Esophagus muscularis mucosa (tissue), 4 donors: ENCODE results near the gene SNAP47. TPM values are rescaled to one million over a fixed set of nuclear protein-coding genes. Genes with fewer than 3 reads are reported as not detected.

ENCODE experiments used
- DNase-seq: peaks from one replicate; pipeline ENCODE4 v3.0.0-alpha.2; 2017; ENCODE audit errors: extremely low spot score
- H3K27ac ChIP-seq, 4 donors: fragments of 200-600 bp; sonication (generic); replicated peaks in 1 of 4; 1 replicate in 3 of 4; 2 replicates in 1 of 4; pipeline ENCODE4 v1.5.1; 2016 to 2019; ENCODE audit warnings: mild to moderate bottlenecking in 1 of 4
- H3K27me3 ChIP-seq, 4 donors: fragments of 200-600 bp; sonication (generic); one replicate each; pipeline versions ENCODE4 v1.5.1 to v1.6.0; 2016 to 2019
- H3K36me3 ChIP-seq, 4 donors: fragments of 200-600 bp; sonication (generic); one replicate each; pipeline ENCODE4 v1.5.1; 2016 to 2019
- H3K4me1 ChIP-seq, 4 donors: fragments of 200-600 bp; sonication (generic); one replicate each; pipeline ENCODE4 v1.5.1; 2016 to 2019
- H3K4me3 ChIP-seq, 4 donors: fragments of 200-600 bp; sonication (generic); 1 replicate in 2 of 4; 2 replicates in 2 of 4; pipeline ENCODE4 v1.5.1; 2016 to 2019; ENCODE audit warnings: mild to moderate bottlenecking in 4 of 4, moderate library complexity in 1 of 4
- H3K9me3 ChIP-seq, 4 donors: fragments of 200-600 bp; sonication (generic); 1 replicate in 3 of 4; 2 replicates in 1 of 4; pipeline ENCODE4 v1.5.1; 2016 to 2019
- EP300 ChIP-seq: sonication (generic); formaldehyde crosslinking; IDR thresholded peaks from one replicate; pipeline ENCODE4 v1.6.1; 2017; ENCODE audit warnings: antibody characterized with exemption
- POLR2A ChIP-seq: fragments of 450-650 bp; IDR thresholded peaks from one replicate; pipeline ENCODE4 v1.6.1; 2017; ENCODE audit warnings: antibody characterized with exemption, moderate library complexity, mild to moderate bottlenecking, low read depth
- POLR2AphosphoS5 ChIP-seq, 2 donors: sonication (generic); formaldehyde crosslinking; IDR thresholded peaks; one replicate each; pipeline ENCODE4 v1.6.1; 2017; ENCODE audit warnings: antibody characterized with exemption in 2 of 2
- WGBS: methylation state at CpG from one replicate; pipeline ENCODE4 v1.1.5; 2018; 5-methylcytosine and 5-hydroxymethylcytosine counted together
- intact Hi-C: fragments of 100-400 bp; cut with DNase I; formaldehyde crosslinking; loops from one replicate; pipeline ENCODE4 v1.15.1; 2023
- total RNA-seq, 4 donors: library from RNA; depleted of rRNA; stranded (reverse); fragments of >200 nt; gene quantifications; one replicate each; pipeline versions ENCODE4 v1.1.0 to v1.2.1, GENCODE V29; 2016
- TF ChIP-seq, protein P1 (sequence below), 3 experiments: fragments of 200-600 bp in 2 of 3; fragments of 450-650 bp in 1 of 3; sonication (generic) in 2 of 3; IDR thresholded peaks; one replicate each; pipeline ENCODE4 v1.5.1; 2017 to 2019; ENCODE audit warnings: antibody characterized with exemption in 3 of 3, mild to moderate bottlenecking in 2 of 3, moderate library complexity in 1 of 3

SNAP47 gene
- total RNA-seq, 4 donors from 2014 or later, result 26.6 to 41.0 (median 38.8) TPM

DNA sequence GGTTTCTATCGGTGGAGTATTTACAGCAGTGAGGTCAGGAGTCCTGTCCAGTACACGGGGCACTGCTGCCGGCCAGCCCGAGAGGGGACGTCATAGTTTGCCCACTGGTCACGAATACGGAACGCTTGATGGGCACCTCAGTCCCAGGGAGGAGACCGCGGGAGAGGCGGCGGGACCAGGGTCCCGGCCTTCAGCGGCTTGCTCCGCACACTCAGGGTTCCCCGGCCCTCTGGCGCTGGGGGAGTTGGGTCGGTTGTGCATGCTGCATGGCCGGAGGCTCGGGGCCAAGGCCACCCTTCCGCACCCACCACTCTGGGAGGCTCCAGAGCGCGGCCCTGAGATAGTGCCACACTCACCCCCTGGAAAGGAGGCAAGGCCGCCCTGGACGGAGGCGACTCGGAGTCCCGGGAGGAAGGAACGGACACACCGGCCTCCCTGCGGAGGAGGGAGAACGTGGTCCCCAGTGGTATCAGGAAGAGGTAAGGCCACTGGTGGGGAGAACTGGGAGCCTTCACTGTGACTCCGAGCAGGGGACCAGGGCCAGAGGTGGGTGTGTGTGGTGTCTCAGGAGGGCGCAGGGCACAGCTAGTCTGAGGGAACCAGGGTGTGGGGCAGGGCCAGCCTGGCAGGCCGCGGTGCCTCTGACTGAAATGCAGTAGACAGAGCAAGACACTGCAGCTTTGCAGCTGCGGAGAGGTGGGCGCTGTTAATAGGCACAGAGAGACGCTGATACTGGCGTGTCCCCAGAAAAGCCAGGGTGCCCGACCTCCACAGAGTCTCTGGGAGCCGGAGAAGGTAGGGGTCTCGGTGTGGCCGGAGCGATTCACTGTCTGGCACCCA is 51.7 kb downstream of the SNAP47 start:
- TF ChIP-seq POLR2AphosphoS5 (IDR thresholded peaks at IDR 0.05) (no peak), EP300 (no peak), POLR2A (no peak)
- TF ChIP-seq, protein P1, sequence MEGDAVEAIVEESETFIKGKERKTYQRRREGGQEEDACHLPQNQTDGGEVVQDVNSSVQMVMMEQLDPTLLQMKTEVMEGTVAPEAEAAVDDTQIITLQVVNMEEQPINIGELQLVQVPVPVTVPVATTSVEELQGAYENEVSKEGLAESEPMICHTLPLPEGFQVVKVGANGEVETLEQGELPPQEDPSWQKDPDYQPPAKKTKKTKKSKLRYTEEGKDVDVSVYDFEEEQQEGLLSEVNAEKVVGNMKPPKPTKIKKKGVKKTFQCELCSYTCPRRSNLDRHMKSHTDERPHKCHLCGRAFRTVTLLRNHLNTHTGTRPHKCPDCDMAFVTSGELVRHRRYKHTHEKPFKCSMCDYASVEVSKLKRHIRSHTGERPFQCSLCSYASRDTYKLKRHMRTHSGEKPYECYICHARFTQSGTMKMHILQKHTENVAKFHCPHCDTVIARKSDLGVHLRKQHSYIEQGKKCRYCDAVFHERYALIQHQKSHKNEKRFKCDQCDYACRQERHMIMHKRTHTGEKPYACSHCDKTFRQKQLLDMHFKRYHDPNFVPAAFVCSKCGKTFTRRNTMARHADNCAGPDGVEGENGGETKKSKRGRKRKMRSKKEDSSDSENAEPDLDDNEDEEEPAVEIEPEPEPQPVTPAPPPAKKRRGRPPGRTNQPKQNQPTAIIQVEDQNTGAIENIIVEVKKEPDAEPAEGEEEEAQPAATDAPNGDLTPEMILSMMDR (IDR thresholded peaks at IDR 0.05), result no peak
- Histone ChIP-seq H3K9me3 (no peaks in the 10 kb centered on the region), H3K36me3 (peaks cover 0 to 8% (median 6%) of the 10 kb centered on the region in 4 donors), H3K4me1 (peaks cover 16 to 39% (median 29%) of the 10 kb centered on the region in 4 donors), H3K4me3 (peak overlapping the region; percentile 64 to 73 (median 66)), H3K27me3 (no peaks in the 10 kb centered on the region), H3K27ac (peak overlapping the region; percentile 81 to 86 (median 82))
- intact Hi-C loops, result no loop called here
- WGBS, result 30% methylated on average over 28 of the region's 45 CpGs
- peak; percentile 81 for DNase-seq

DNA sequence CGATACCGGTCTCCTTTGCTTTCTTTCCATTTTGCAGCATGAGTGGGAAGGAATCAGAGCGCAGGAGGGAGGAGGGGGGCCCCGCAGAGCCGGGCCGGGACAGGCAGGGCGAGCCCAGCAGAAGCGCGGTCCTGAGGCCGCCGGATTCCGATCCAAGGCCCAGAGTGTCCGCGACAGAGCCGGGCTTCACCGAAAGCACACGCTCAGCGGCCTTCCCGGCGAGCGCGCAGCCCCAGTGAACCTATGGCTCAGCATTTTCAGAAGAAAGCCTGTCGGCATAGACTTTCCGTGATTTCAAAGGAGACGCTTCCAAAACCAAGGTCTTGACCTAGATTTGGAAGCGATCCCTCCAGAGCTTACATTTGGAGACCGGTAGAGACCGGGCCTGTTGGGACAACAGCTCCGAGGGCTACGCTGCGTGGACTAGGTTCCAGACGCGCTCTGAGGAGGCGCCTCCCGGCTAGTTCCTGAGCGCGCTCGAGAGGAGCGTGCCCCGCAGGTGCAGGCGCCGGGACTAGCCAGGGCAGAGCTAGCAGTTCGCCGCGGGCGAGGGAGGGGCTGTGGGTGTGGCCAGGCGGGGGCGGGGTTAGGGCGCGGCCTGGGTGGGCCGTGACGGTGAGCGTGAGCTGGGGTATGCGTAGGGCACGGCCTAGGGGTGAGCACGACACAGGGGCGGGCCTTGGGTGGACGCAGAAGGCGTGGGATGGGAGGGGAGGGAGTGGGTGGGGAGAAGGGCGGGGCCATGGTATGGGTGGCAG is 52.5 kb downstream of the SNAP47 start:
- Histone ChIP-seq H3K27me3 (no peaks in the 10 kb centered on the region), H3K4me1 (peaks cover 16 to 39% (median 29%) of the 10 kb centered on the region in 4 donors), H3K27ac (peak overlapping the region; percentile 81 to 86 (median 82)), H3K36me3 (no peaks in the 10 kb centered on the region), H3K9me3 (no peaks in the 10 kb centered on the region), H3K4me3 (peak overlapping the region; percentile 64 to 73 (median 66))
- intact Hi-C loops, result loop anchor here (2.0 kb wide), 2 partner anchors 99 to 159 kb away; partner anchors contain the start of gene WNT9A
- TF ChIP-seq POLR2AphosphoS5 (IDR thresholded peaks at IDR 0.05) (peak; percentile 78 to 88), EP300 (no peak), POLR2A (no peak)
- TF ChIP-seq, protein P1 (IDR thresholded peaks at IDR 0.05), result no peak
- WGBS, result 1% methylated on average over 39 of the region's 60 CpGs
- peak; percentile 97 for DNase-seq

DNA sequence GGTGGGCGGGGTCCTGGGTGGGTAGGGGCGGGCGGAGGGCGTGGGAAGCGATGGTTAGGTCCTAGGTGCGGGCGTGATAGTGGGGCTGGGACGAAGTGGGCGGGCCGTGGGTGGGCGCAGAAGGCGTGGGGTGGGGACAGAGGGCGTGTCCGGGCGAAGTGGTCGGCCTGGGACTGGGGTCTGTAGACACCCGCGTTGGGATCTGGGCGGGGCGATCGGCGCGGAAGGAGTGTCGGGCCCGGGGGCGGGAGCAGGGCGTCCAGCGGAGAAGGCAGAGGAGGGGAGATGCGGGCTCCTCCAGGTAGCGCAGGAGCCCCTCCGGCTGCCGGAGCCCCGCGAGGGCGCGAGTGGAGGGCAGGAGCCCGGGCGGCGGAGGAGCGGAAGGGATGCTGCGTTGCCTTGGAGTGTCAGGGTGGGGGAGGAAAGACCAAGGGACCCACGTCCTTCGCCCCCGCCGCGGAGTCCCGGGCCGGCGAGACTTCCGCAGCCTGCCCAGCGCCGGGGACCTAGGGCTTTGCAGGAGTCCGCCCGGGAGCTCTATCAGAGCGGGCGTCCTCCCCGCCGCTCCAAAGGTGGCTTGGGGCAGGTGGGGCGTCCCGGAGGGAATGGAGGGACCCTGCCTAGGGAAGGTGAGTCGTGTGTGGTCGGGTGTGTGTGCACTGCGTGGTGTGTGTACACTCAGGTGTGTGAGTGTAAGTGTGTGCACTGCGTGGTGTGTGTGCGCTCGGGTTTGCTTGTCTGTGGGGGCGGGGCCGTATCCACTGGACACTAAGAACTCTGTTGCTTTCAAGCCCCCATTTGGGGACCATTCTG is 53.2 kb downstream of the SNAP47 start:
- Histone ChIP-seq H3K9me3 (no peaks in the 10 kb centered on the region), H3K27me3 (no peaks in the 10 kb centered on the region), H3K36me3 (no peaks in the 10 kb centered on the region), H3K27ac (peak overlapping the region; percentile 81 to 86 (median 82)), H3K4me1 (peaks cover 16 to 39% (median 29%) of the 10 kb centered on the region in 4 donors), H3K4me3 (peak overlapping the region; percentile 64 to 73 (median 66))
- WGBS, result 8% methylated on average over 13 of the region's 68 CpGs
- intact Hi-C loops, result loop anchor here (2.0 kb wide), 2 partner anchors 98 to 158 kb away; partner anchors contain the start of gene WNT9A
- TF ChIP-seq, protein P1 (IDR thresholded peaks at IDR 0.05), result no peak
- peak in 1 of 2 donors; percentile 60 for TF ChIP-seq POLR2AphosphoS5 (IDR thresholded peaks at IDR 0.05)
- no peak for TF ChIP-seq EP300
- no peak for TF ChIP-seq POLR2A
- DNase-seq, result no peak
